ENCODE measurements around the gene EVX2. TPM values are rescaled to one million over a fixed set of nuclear protein-coding genes. Genes with fewer than 3 reads are reported as not detected.

The EVX2 gene
- total RNA-seq, 2 donors from 2014 or later = not detected

GRCh38 chr2:176093898-176094249 lies 10.1 kb upstream of the EVX2 start:
- no peaks in the 10 kb centered on the region for H3K9me3 Mint-ChIP-seq
- ATAC-seq (no peak), DNase-seq (ENCODE audit: low spot score in 2 of 2) (no peak)
- H3K36me3 Mint-ChIP-seq = peaks cover 17 to 44% of the 10 kb centered on the region in 2 donors
- H3K27ac Mint-ChIP-seq = peak overlapping the region in 1 of 2 donors; percentile 86

- no peaks in the 10 kb centered on the region for H3K9me3 Mint-ChIP-seq
- no peak for ATAC-seq
- peaks cover 17 to 43% of the 10 kb centered on the region in 2 donors for H3K36me3 Mint-ChIP-seq
- H3K27ac Mint-ChIP-seq = peak overlapping the region in 1 of 2 donors; percentile 86
- DNase-seq (ENCODE audit: low spot score in 2 of 2) = peak in 1 of 2 donors; percentile 15
Observed at GRCh38 chr2:176093145-176093897, 9.6 kb upstream of the EVX2 start.

- peaks cover 17 to 47% of the 10 kb centered on the region in 2 donors for H3K36me3 Mint-ChIP-seq
- ATAC-seq = no peak
- H3K9me3 Mint-ChIP-seq = no peaks in the 10 kb centered on the region
- H3K27ac Mint-ChIP-seq = peak within 1 kb of the TSS in 1 of 2 donors; percentile 36
- DNase-seq (ENCODE audit: low spot score in 2 of 2) = peak in 1 of 2 donors; percentile 17
Observed at GRCh38 chr2:176092270-176093144, 8.7 kb upstream of the EVX2 start, which contains the start of gene HOXD13. Gene HOXD13 (plus strand): TSS chr2:176092721. CDS start chr2:176092891, 170 bp downstream.

GRCh38 chr2:176091329-176092258 lies 7.8 kb upstream of the EVX2 start:
- no peak for DNase-seq (ENCODE audit: low spot score in 2 of 2)
- Mint-ChIP-seq H3K27ac (peak overlapping the region in 1 of 2 donors; percentile 36), H3K9me3 (no peaks in the 10 kb centered on the region), H3K36me3 (peaks cover 17 to 56% of the 10 kb centered on the region in 2 donors)
- no peak for ATAC-seq

- no peaks in the 10 kb centered on the region for H3K9me3 Mint-ChIP-seq
- no peak overlapping the region for H3K27ac Mint-ChIP-seq
- peaks cover 17 to 61% of the 10 kb centered on the region in 2 donors for H3K36me3 Mint-ChIP-seq
- DNase-seq (ENCODE audit: low spot score in 2 of 2) (no peak), ATAC-seq (no peak)
Observed at GRCh38 chr2:176090862-176091261, 7.1 kb upstream of the EVX2 start.

GRCh38 chr2:176089843-176090395 lies 6.2 kb upstream of the EVX2 start:
- Mint-ChIP-seq H3K9me3 (no peaks in the 10 kb centered on the region), H3K36me3 (peaks cover 17 to 53% of the 10 kb centered on the region in 2 donors), H3K27ac (no peak overlapping the region)
- DNase-seq (ENCODE audit: low spot score in 2 of 2) = no peak
- ATAC-seq = no peak

- ATAC-seq (no peak), DNase-seq (ENCODE audit: low spot score in 2 of 2) (no peak)
- Mint-ChIP-seq H3K27ac (no peak overlapping the region), H3K36me3 (peaks cover 17 to 54% of the 10 kb centered on the region in 2 donors), H3K9me3 (no peaks in the 10 kb centered on the region)
Observed at GRCh38 chr2:176088937-176089842, 5.4 kb upstream of the EVX2 start.

- H3K27ac Mint-ChIP-seq = no peak overlapping the region
- peaks cover 0 to 4% of the 10 kb centered on the region in 2 donors for H3K9me3 Mint-ChIP-seq
- ATAC-seq (peak in 1 of 2 donors; percentile 40), DNase-seq (ENCODE audit: low spot score in 2 of 2) (peak in 1 of 2 donors; percentile 39)
- H3K36me3 Mint-ChIP-seq = peaks cover 26 to 54% of the 10 kb centered on the region in 2 donors
Observed at GRCh38 chr2:176088048-176088936, 4.5 kb upstream of the EVX2 start.

GRCh38 chr2:176087330-176088047 lies 3.7 kb upstream of the EVX2 start:
- no peak overlapping the region for H3K27ac Mint-ChIP-seq
- DNase-seq (ENCODE audit: low spot score in 2 of 2) (no peak), ATAC-seq (no peak)
- peaks cover 33 to 60% of the 10 kb centered on the region in 2 donors for H3K36me3 Mint-ChIP-seq
- peaks cover 0 to 7% of the 10 kb centered on the region in 2 donors for H3K9me3 Mint-ChIP-seq

- Mint-ChIP-seq H3K27ac (peak overlapping the region in 1 of 2 donors; percentile 84), H3K36me3 (peaks cover 23 to 57% of the 10 kb centered on the region in 2 donors), H3K9me3 (peaks cover 0 to 7% of the 10 kb centered on the region in 2 donors)
- no peak for ATAC-seq
- no peak for DNase-seq (ENCODE audit: low spot score in 2 of 2)
Observed at GRCh38 chr2:176085861-176086771, 2.4 kb upstream of the EVX2 start.

- Mint-ChIP-seq H3K9me3 (peaks cover 0 to 7% of the 10 kb centered on the region in 2 donors), H3K27ac (peak overlapping the region in 1 of 2 donors; percentile 88), H3K36me3 (peaks cover 20 to 59% of the 10 kb centered on the region in 2 donors)
- ATAC-seq (no peak), DNase-seq (ENCODE audit: low spot score in 2 of 2) (no peak)
Observed at GRCh38 chr2:176085120-176085788, 1.5 kb upstream of the EVX2 start.

- Mint-ChIP-seq H3K27ac (peak overlapping the region in 1 of 2 donors; percentile 88), H3K9me3 (peaks cover 0 to 7% of the 10 kb centered on the region in 2 donors), H3K36me3 (peaks cover 20 to 59% of the 10 kb centered on the region in 2 donors)
- DNase-seq (ENCODE audit: low spot score in 2 of 2) (peak in 1 of 2 donors; percentile 2), ATAC-seq (no peak)
Observed at GRCh38 chr2:176084611-176085119, 903 bp upstream of the EVX2 start.

Measured in activated naive CD4-positive, alpha-beta T cell treated with anti-CD3 and anti-CD28 coated beads, Interleukin-2, amount 50 U/mL, for 72 hours (primary cell).